GM18511 (cell line): Measurements from ENCODE around the gene SAMD4A.
"Not testable (repeated sequence)": the region's sequence is repeated elsewhere in the genome, so short reads cannot be mapped to it uniquely, and the experiment has no call there.

Experiments used
- ATAC-seq: cut with Tn5 transposase; IDR thresholded peaks from one replicate; pipeline ENCODE4 v1.9.1; 2021; ENCODE audit warnings: mild to moderate bottlenecking, moderate library complexity; ENCODE audit not compliant: unreplicated experiment

SAMD4A gene

GRCh38 chr14:54792288-54792687, 225.4 kb downstream of the SAMD4A start:
- ATAC-seq = no peak

GRCh38 chr14:54794159-54794558, 227.2 kb downstream of the SAMD4A start:
- no peak for ATAC-seq

GRCh38 chr14:54794796-54795195, 227.9 kb downstream of the SAMD4A start:
- no peak for ATAC-seq

- no peak for ATAC-seq
Observed at GRCh38 chr14:54796961-54797360, 230.0 kb downstream of the SAMD4A start.

- ATAC-seq = no peak
Observed at GRCh38 chr14:54797556-54797955, 230.6 kb downstream of the SAMD4A start.

- no peak for ATAC-seq
Observed at GRCh38 chr14:54797986-54798385, 231.1 kb downstream of the SAMD4A start.

GRCh38 chr14:54798465-54799124, 231.7 kb downstream of the SAMD4A start:
- ATAC-seq = no peak

GRCh38 chr14:54801482-54801881, 234.6 kb downstream of the SAMD4A start:
- ATAC-seq = not testable (repeated sequence)

- ATAC-seq = no peak
Observed at GRCh38 chr14:54803396-54803795, 236.5 kb downstream of the SAMD4A start.

GRCh38 chr14:54803926-54804537, 237.1 kb downstream of the SAMD4A start:
- ATAC-seq = no peak

GRCh38 chr14:54804538-54805041, 237.7 kb downstream of the SAMD4A start:
- no peak for ATAC-seq

- no peak for ATAC-seq
Observed at GRCh38 chr14:54805070-54805444, 238.1 kb downstream of the SAMD4A start.

- peak; percentile 67 for ATAC-seq
Observed at GRCh38 chr14:54805445-54806322, 238.8 kb downstream of the SAMD4A start.

- ATAC-seq = no peak
Observed at GRCh38 chr14:54806616-54807015, 239.7 kb downstream of the SAMD4A start.

GRCh38 chr14:54807428-54807827, 240.5 kb downstream of the SAMD4A start:
- no peak for ATAC-seq

- no peak for ATAC-seq
Observed at GRCh38 chr14:54807881-54808280, 241.0 kb downstream of the SAMD4A start.

- ATAC-seq = no peak
Observed at GRCh38 chr14:54808326-54809161, 241.6 kb downstream of the SAMD4A start.

- no peak for ATAC-seq
Observed at GRCh38 chr14:54809767-54810166, 242.8 kb downstream of the SAMD4A start.

GRCh38 chr14:54812617-54813016, 245.7 kb downstream of the SAMD4A start:
- no peak for ATAC-seq

GRCh38 chr14:54813081-54813480, 246.2 kb downstream of the SAMD4A start:
- ATAC-seq = no peak

- ATAC-seq = no peak
Observed at GRCh38 chr14:54814076-54814475, 247.1 kb downstream of the SAMD4A start.
